Measurements from ENCODE around the gene FAM3A. TPM values are rescaled to one million over a fixed set of nuclear protein-coding genes. Genes with fewer than 3 reads are reported as not detected.

FAM3A gene
- total RNA-seq, 2 experiments from 2014 or later = 16.4 to 21.9 TPM

DNA sequence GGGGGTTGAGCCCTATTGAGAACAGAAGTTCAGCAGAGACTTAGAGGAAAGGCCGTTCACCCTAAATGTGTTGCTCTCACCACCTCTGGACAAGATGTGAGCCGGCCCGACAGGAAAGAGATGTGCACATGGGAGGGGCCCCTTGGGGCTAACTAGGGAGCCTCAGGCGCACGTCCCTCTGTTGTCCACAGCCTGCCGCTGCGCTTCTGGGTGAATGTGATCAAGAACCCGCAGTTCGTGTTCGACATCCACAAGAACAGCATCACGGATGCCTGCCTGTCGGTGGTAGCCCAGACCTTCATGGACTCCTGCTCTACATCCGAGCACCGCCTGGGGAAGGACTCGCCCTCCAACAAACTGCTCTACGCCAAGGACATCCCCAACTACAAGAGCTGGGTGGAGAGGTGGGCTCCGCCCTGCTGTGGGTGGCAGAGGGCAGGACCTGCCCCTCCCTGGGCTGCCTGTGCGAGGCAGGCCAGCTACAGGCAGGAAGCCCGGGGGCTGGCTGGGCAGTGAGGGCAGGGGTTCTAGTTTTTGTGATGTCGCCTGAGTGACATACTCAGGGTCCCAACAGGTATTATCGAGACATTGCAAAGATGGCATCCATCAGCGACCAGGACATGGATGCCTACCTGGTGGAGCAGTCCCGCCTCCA, 45.0 kb downstream of the FAM3A start:
- TF ChIP-seq EZH2phosphoT487 (IDR thresholded peaks at IDR 0.05; ENCODE audit: borderline replicate concordance, low read depth, low read length) = no peak
- Histone ChIP-seq H3K9me3 (ENCODE audit: low read length) (no peaks in the 10 kb centered on the region), H3K4me1 (ENCODE audit: insufficient read depth, low read length, poor library complexity, severe bottlenecking) (no peaks in the 10 kb centered on the region), H3K4me2 (ENCODE audit: low read length) (no peak overlapping the region), H4K20me1 (ENCODE audit: insufficient read depth, low read length) (no peaks in the 10 kb centered on the region), H2AFZ (ENCODE audit: low read length) (no peak overlapping the region), H3K27ac (ENCODE audit: low read depth, low read length, poor library complexity, severe bottlenecking) (no peak overlapping the region), H3K9me2 (ENCODE audit: insufficient read depth, low read length) (no peaks in the 10 kb centered on the region), H3K4me3 (ENCODE audit: low read depth, low read length, poor library complexity, severe bottlenecking) (no peak overlapping the region), H3K36me3 (ENCODE audit: insufficient read depth, low read length) (no peaks in the 10 kb centered on the region), H3K79me2 (ENCODE audit: insufficient read depth, low read depth, low read length) (no peaks in the 10 kb centered on the region)
- intact Hi-C loops (cut with micrococcal nuclease; ENCODE audit: unreplicated experiment) = no loop called here
- CTCF ChIA-PET (ENCODE audit: unreplicated experiment) = no interaction called here
- DNase-seq (ENCODE audit: low spot score) = no peak
- POLR2A ChIA-PET = no interaction called here
- BruUV-seq (replicated peaks) = no TSS peak

DNA sequence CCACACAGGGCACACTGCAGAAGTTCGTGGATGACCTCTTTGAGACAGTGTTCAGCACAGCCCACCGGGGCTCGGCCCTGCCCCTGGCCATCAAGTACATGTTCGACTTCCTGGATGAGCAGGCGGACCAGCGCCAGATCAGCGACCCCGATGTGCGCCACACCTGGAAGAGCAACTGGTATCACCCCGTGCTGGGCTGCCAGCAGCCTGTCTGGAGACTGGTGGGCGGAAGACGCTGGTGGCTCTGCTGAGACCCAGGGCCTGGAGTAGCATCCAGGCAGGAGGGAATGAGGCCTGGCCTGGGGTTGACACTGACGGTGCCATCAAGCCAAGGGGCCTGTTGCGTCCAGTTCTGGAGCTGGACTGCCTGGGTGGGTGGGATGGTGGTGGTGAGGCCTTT, 45.6 kb downstream of the FAM3A start:
- TF ChIP-seq CTCF (conservative IDR thresholded peaks at IDR 0.05; ENCODE audit: low read length) (no peak), EZH2phosphoT487 (IDR thresholded peaks at IDR 0.05; ENCODE audit: borderline replicate concordance, low read depth, low read length) (no peak)
- H3K36me3 ChIP-seq (ENCODE audit: insufficient read depth, low read length) = no peaks in the 10 kb centered on the region
- BruUV-seq (replicated peaks) = no TSS peak
- no peaks in the 10 kb centered on the region for H3K4me1 ChIP-seq (ENCODE audit: insufficient read depth, low read length, poor library complexity, severe bottlenecking)
- H2AFZ ChIP-seq (ENCODE audit: low read length) = no peak overlapping the region
- H3K9me3 ChIP-seq (ENCODE audit: low read length) = no peaks in the 10 kb centered on the region
- H3K9me2 ChIP-seq (ENCODE audit: insufficient read depth, low read length) = no peaks in the 10 kb centered on the region
- POLR2A ChIA-PET = no interaction called here
- no peak overlapping the region for H3K4me2 ChIP-seq (ENCODE audit: low read length)
- CTCF ChIA-PET (ENCODE audit: unreplicated experiment) = no interaction called here
- no peaks in the 10 kb centered on the region for H4K20me1 ChIP-seq (ENCODE audit: insufficient read depth, low read length)
- H3K27ac ChIP-seq (ENCODE audit: low read depth, low read length, poor library complexity, severe bottlenecking) = no peak overlapping the region
- H3K79me2 ChIP-seq (ENCODE audit: insufficient read depth, low read depth, low read length) = no peaks in the 10 kb centered on the region
- H3K4me3 ChIP-seq (ENCODE audit: low read depth, low read length, poor library complexity, severe bottlenecking) = no peak overlapping the region
- intact Hi-C loops (cut with micrococcal nuclease; ENCODE audit: unreplicated experiment) = no loop called here
- DNase-seq (ENCODE audit: low spot score) = no peak

DNA sequence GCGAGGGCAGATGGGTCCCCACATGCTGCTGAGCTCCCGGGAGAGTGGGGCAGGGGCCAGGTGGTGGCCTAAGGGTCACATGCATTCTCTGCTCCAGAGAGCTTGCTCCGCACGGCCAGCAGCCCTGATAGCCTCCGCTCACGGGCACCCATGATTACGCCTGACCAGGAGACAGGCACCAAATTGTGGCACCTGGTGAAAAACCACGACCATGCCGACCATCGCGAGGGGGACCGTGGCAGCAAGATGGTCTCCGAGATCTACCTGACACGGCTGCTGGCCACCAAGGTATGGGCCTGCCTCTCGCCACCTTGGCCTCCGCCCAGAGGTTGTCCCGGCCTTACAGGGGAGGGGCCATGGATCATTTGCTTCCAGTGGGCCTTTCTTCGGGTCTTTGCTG, 46.2 kb downstream of the FAM3A start:
- Histone ChIP-seq H3K79me2 (ENCODE audit: insufficient read depth, low read depth, low read length) (no peaks in the 10 kb centered on the region), H3K9me3 (ENCODE audit: low read length) (no peaks in the 10 kb centered on the region), H2AFZ (ENCODE audit: low read length) (no peak overlapping the region), H3K4me3 (ENCODE audit: low read depth, low read length, poor library complexity, severe bottlenecking) (no peak overlapping the region), H4K20me1 (ENCODE audit: insufficient read depth, low read length) (no peaks in the 10 kb centered on the region), H3K4me2 (ENCODE audit: low read length) (no peak overlapping the region), H3K4me1 (ENCODE audit: insufficient read depth, low read length, poor library complexity, severe bottlenecking) (no peaks in the 10 kb centered on the region), H3K9me2 (ENCODE audit: insufficient read depth, low read length) (no peaks in the 10 kb centered on the region), H3K27ac (ENCODE audit: low read depth, low read length, poor library complexity, severe bottlenecking) (no peak overlapping the region), H3K36me3 (ENCODE audit: insufficient read depth, low read length) (no peaks in the 10 kb centered on the region)
- no TSS peak for BruUV-seq (replicated peaks)
- TF ChIP-seq EZH2phosphoT487 (IDR thresholded peaks at IDR 0.05; ENCODE audit: borderline replicate concordance, low read depth, low read length) = no peak
- TF ChIP-seq CTCF (conservative IDR thresholded peaks at IDR 0.05; ENCODE audit: low read length) = no peak
- DNase-seq (ENCODE audit: low spot score) = no peak
- ChIA-PET CTCF (ENCODE audit: unreplicated experiment) (no interaction called here), POLR2A (interaction anchor here (1.1 kb wide), 1 partner anchor 9 kb away, joined by 4 read pairs; the partner anchor contains the start of gene LAGE3)
- intact Hi-C loops (cut with micrococcal nuclease; ENCODE audit: unreplicated experiment) = no loop called here
